Hippocampal formation (tissue), 2 donors: ENCODE results near the gene OR4C46.
"Not testable (repeated sequence)": the region's sequence is repeated elsewhere in the genome, so short reads cannot be mapped to it uniquely, and the experiment has no call there.

Experiments used
- DNase-seq, 2 donors: peaks; one replicate each; lab custom pipeline; 2025; lab: John Stamatoyannopoulos, UW

The OR4C46 gene

DNA sequence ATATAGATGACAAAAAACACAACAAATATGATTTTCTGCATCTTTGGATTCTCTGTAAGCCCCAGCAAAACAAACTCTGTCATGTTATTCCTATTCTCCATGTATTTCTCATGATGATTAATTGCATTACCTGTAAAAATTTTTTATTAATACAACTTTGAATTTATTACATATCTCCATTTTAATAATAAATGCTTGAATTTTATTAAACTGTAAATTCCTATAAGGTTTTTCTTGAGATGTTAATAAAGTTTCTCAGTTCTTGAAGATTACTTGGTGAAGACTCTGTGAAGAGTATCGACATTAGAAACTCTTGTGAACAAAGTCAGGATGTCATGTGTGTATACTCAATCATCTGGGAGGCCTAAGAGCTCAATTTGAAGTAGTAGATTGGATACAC, at the start of gene OR4C46:
Gene OR4C46, minus strand, starts transcription at position 101 of the 400 bp plus-strand sequence. Its CDS starts 0 bp downstream, at position 101.
- no peak for DNase-seq

GRCh38 chr11:54645606-54646005, 41.8 kb upstream of the OR4C46 start:
- not testable (repeated sequence) for DNase-seq

DNA sequence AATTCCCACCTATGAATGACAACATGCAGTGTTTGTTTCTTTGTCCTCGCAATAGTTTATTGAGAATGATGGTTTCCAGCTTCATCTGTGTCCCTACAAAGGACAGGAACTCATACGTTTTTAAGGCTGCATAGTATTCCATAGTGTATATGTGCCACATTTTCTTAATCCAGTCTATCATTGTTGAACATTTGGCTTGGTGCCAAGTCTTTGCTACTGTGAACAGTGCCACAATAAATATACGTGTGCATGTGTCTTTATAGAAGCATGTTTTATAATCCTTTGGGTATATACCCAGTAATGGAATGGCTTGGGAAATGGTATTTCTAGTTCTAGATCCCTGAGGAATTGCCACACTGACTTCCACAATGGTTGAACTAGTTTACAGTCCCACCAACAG, 42.4 kb downstream of the OR4C46 start:
- not testable (repeated sequence) for DNase-seq

- no peak for DNase-seq
Measured at GRCh38 chr11:54558919-54559318, 44.9 kb downstream of the OR4C46 start.

DNA sequence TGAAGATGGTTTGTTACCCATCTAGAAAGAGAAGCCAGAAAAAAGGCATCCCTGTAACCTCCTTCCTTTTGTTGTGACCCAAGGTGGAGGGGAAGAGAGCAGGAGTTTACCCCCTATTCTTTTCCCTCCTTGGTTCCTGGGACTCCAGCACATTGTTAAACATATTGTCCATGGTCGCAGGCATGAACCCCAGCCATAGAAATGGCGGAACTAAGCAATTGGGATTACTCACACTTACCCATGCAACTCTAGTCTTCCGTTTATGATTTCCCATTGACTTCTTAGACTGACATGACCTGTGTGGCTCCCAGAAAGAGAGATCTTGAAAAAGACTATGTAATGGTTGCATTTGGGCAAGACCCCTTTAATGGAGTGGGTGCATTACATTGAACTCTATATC, 45.4 kb downstream of the OR4C46 start:
- DNase-seq: no peak
